Psoas muscle (tissue), 8 donors: ENCODE data around the gene SPRYD4. TPM values are rescaled to one million over a fixed set of nuclear protein-coding genes. Genes with fewer than 3 reads are reported as not detected.
"Not testable (repeated sequence)": the region's sequence is repeated elsewhere in the genome, so short reads cannot be mapped to it uniquely, and the experiment has no call there.

Experiments used
- ATAC-seq, 4 donors: fragments of 200-7000 bp; cut with Tn5 transposase; one replicate each; pipeline ENCODE4 v1.9.1; 2020; ENCODE audit warnings: moderate library complexity in 3 of 4, mild to moderate bottlenecking in 2 of 4
- DNase-seq, 2 donors: peaks; one replicate each; pipeline ENCODE4 v3.0.0-alpha.2; 2020
- H3K27ac ChIP-seq: fragments of 200-600 bp; one replicate; pipeline ENCODE4 v1.8.0; 2022
- H3K27me3 ChIP-seq, 3 donors: fragments of 200-600 bp in 1 of 3; one replicate each; pipeline versions ENCODE4 v1.6.1 to v1.8.0; 2013 to 2022; ENCODE audit warnings: low read length in 2 of 3, mild to moderate bottlenecking in 2 of 3, moderate library complexity in 1 of 3; ENCODE audit not compliant: insufficient read depth in 3 of 3
- H3K36me3 ChIP-seq, 2 donors: fragments of 200-600 bp in 1 of 2; one replicate each; pipeline versions ENCODE4 v1.6.1 to v1.8.0; 2013 to 2022; ENCODE audit warnings: low read depth in 1 of 2, mild to moderate bottlenecking in 1 of 2, moderate library complexity in 1 of 2; ENCODE audit not compliant: insufficient read depth in 1 of 2
- H3K4me1 ChIP-seq: fragments of 200-600 bp; one replicate; pipeline ENCODE4 v1.8.0; 2022
- H3K4me3 ChIP-seq: fragments of 200-600 bp; one replicate; pipeline ENCODE4 v1.8.0; 2022; ENCODE audit warnings: mild to moderate bottlenecking
- H3K9me3 ChIP-seq: fragments of 200-600 bp; one replicate; pipeline ENCODE4 v1.8.0; 2022
- CTCF ChIP-seq: fragments of 200-600 bp; IDR thresholded peaks from one replicate; pipeline ENCODE4 v1.8.0; 2022; ENCODE audit warnings: antibody characterized with exemption
- WGBS, 3 donors: extraction: QIAGEN DNeasy Blood & Tissue Kit; methylation state at CpG; one replicate each; pipeline versions ENCODE4 v1.1.6 to v1.1.7; 2013; 5-methylcytosine and 5-hydroxymethylcytosine counted together
- intact Hi-C, 2 donors: fragments of 100-400 bp; cut with DNase I; formaldehyde crosslinking; loops; one replicate each; pipeline versions ENCODE4 v1.11.0 to v1.14.2; 2022
- polyA plus RNA-seq, 3 donors: library from polyadenylated mRNA; stranded (reverse); fragments of 200-250 nt; gene quantifications; one replicate each; pipeline ENCODE4 v1.2.3, GENCODE V29; 2013
- total RNA-seq, 4 donors: library from RNA; stranded (reverse); fragmentation: NEBNext Ultra II Directional in 2 of 4; extraction: Animal tissue kit (Norgen Biotek cat#: 25700) in 2 of 4; gene quantifications; one replicate each; pipeline versions ENCODE4 v1.2.1 to v1.2.4, GENCODE V29; 2021 to 2023
- donor health status: healthy with polysubstance abuse.
- donor health status: DM: no; HTN: no; CAD: no; lungs with moderate emphysema.
- donor health status: Bipolar disorder and iron deficiency.
- donor health status: healthy.
- donor health status: DM: yes; HTN: yes; CAD: no.
- donor health status: DM: no; HTN: no; CAD: no.
- donor health status: DM: no; HTN: no; CAD: no.
- donor health status: DM: yes; HTN: yes; CAD: no.

Gene SPRYD4
- total and polyA plus RNA-seq, 7 donors: 1.7 to 4.6 (median 3.5) TPM

- peak; percentile 65 to 77 for DNase-seq
- intact Hi-C loops, H3K9me3 ChIP-seq, H3K36me3 ChIP-seq, H3K4me1 ChIP-seq, H3K27ac ChIP-seq, ATAC-seq: not testable (repeated sequence)
- peak overlapping the region; percentile 36 for H3K4me3 ChIP-seq
- peaks cover 0 to 12% (median 0%) of the 10 kb centered on the region in 3 donors for H3K27me3 ChIP-seq
- TF ChIP-seq CTCF: peak; percentile 42
- 7 to 11% (median 8%) methylated on average over 14 to 17 of the region's 17 CpGs for WGBS, 3 donors
Measured at GRCh38 chr12:56496704-56497103, 28.3 kb downstream of the SPRYD4 start.

- H3K36me3 ChIP-seq, H3K27ac ChIP-seq, H3K4me1 ChIP-seq, DNase-seq, H3K4me3 ChIP-seq, H3K27me3 ChIP-seq, H3K9me3 ChIP-seq, intact Hi-C loops, ATAC-seq: not testable (repeated sequence)
- WGBS, 3 donors: 76 to 80% (median 79%) methylated on average over 14 of the region's 14 CpGs
Measured at GRCh38 chr12:56498126-56498902, 29.9 kb downstream of the SPRYD4 start.

DNA sequence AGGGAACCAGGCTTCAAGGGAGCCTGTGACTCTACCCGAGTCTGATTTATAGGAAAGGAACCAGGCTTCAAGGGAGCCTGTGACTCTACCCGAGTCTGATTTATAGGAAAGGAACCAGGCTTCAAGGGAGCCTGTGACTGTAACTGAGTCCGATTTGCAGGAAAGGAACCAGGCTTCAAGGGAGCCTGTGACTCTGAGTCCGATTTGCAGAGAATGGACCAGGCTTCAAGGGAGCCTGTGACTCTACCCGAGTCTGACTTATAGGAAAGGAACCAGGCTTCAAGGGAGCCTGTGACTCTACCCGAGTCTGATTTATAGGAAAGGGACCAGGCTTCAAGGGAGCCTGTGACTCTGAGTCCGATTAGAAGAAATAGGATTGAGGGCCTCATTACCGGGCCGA is 31.1 kb downstream of the SPRYD4 start:
- H3K9me3 ChIP-seq, intact Hi-C loops, ATAC-seq, H3K4me3 ChIP-seq, H3K27ac ChIP-seq, H3K4me1 ChIP-seq, DNase-seq, H3K27me3 ChIP-seq, H3K36me3 ChIP-seq: not testable (repeated sequence)
- 72 to 78% (median 72%) methylated on average over 9 of the region's 9 CpGs for WGBS, 3 donors

- intact Hi-C loops, H3K9me3 ChIP-seq, H3K4me1 ChIP-seq, H3K36me3 ChIP-seq, H3K4me3 ChIP-seq, H3K27ac ChIP-seq, DNase-seq, ATAC-seq, H3K27me3 ChIP-seq: not testable (repeated sequence)
- 80 to 86% (median 83%) methylated on average over 13 of the region's 13 CpGs for WGBS, 3 donors
Measured at GRCh38 chr12:56499879-56500278, 31.5 kb downstream of the SPRYD4 start.

GRCh38 chr12:56510786-56511185 is 42.4 kb downstream of the SPRYD4 start:
- H3K27ac ChIP-seq: no peak overlapping the region
- no peaks in the 10 kb centered on the region for H3K9me3 ChIP-seq
- 91% methylated on average over 16 of the region's 16 CpGs for WGBS, 3 donors
- no peaks in the 10 kb centered on the region for H3K36me3 ChIP-seq
- peaks cover 4% of the 10 kb centered on the region for H3K4me1 ChIP-seq
- no peaks in the 10 kb centered on the region for H3K27me3 ChIP-seq
- TF ChIP-seq CTCF: no peak
- no peak overlapping the region for H3K4me3 ChIP-seq
- ATAC-seq (no peak), DNase-seq (no peak)
- intact Hi-C loops: loop anchor here (5.0 to 10.0 kb wide), 4 partner anchors 62 to 494 kb away; partner anchors contain the start of gene ZBTB39 (in 1 of the 2)

- H3K27ac ChIP-seq, H3K4me1 ChIP-seq, DNase-seq, H3K27me3 ChIP-seq, H3K36me3 ChIP-seq, H3K4me3 ChIP-seq, H3K9me3 ChIP-seq: not testable (repeated sequence)
- intact Hi-C loops: loop anchor here (1.0 to 10.0 kb wide), 5 partner anchors 58 to 491 kb away; partner anchors contain the start of gene ZBTB39 (in 1 of the 2)
- 52 to 63% (median 56%) methylated on average over 4 of the region's 4 CpGs for WGBS, 3 donors
- ATAC-seq: peak in 2 of 4 donors; percentile 16 to 37
Measured at GRCh38 chr12:56514014-56514318, 45.6 kb downstream of the SPRYD4 start.
